NCI-H1417 (cell line): ENCODE data around the gene SZT2.

ENCODE experiments used
- DNase-seq, 3 experiments: peaks; one replicate each; lab custom pipeline; 2025; lab: John Stamatoyannopoulos, UW

SZT2 gene

DNA sequence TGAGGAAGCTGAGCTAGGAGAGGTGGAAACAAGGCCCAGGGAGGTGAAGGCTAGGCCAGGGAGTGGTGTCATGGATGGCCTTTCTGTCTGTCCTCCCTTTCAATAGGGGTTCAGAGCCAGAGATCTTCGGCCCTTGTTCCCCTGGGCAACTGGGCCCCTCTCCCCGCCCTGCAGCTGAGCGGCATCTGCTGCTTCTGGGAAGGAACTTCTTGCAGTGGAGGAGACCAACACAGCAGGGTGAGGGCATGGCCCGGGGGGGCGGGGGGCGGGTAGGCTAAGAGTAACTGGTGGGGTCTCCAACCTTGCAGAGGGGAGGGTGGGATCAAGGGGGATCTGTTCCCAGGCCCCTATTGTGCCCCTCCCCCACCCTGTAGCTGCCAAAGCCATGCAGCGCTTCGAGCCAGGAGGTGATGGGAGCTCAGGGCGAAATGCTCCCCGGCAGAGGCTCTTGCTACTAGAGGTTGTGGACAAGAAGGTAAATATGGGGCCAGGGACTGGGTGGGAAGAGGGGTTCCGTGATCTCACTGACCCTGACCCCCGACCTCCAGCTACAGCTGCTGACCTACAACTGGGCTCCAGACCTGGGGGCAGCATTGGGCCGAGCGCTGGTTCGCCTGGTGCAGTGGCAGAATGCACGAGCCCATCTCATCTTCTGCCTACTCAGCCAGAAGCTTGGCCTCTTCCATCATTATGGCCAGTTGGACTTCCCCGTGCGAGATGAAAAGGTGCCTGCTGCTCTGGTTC lies 52.4 kb downstream of the SZT2 start:
- no peak for DNase-seq

DNA sequence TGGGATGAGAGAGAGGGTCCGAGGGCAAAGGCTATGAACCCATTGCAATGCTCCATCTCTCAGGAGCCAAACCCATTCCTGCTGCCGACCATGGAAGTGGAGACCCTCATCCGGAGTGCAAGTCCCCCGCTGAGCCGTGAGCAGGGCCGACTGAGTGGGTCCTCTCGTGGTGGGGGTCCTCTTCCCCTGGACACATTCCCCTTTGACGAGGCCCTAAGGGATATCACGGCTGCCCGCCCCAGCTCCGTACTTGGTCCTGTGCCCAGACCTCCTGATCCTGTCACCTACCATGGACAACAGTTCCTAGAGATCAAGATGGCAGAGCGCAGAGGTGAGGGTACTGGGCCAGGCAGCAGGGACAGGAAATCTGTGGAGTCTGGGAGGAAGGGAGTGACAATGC lies 53.1 kb downstream of the SZT2 start:
- no peak for DNase-seq

DNA sequence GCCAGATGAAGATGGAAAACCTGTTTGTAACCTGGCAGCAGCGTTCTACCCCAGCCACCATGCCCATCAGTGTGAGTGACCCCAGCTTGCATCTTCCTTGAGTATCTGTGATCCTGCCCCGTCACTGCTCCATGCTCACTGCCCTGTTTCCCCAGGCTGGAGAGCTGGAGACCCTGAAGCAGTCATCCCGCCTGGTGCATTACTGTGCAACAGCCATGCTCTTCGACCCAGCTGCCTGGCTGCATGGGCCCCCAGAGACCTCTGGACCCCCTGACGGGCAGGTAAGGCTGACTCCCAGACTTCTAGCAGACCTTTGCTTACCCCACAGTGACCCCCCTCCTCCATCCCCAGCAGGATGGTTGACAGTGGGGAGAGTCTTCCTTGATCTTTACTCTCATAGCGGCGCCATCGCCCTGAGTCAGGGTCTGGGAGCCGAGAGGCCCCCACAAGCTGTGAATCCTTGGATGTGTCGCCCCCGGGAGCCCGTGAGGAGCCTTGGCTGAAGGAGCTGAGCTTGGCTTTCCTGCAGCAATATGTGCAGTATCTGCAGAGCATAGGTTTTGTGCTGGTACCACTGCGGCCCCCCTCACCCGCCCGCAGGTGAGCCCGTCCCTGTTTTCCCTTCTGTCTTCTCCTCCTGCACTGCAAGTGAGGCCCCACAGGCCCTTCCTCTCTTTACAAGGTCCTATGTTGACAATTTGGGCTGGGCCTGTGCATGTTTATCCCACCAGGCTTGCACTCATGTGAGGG lies 53.7 kb downstream of the SZT2 start:
- DNase-seq = no peak

DNA sequence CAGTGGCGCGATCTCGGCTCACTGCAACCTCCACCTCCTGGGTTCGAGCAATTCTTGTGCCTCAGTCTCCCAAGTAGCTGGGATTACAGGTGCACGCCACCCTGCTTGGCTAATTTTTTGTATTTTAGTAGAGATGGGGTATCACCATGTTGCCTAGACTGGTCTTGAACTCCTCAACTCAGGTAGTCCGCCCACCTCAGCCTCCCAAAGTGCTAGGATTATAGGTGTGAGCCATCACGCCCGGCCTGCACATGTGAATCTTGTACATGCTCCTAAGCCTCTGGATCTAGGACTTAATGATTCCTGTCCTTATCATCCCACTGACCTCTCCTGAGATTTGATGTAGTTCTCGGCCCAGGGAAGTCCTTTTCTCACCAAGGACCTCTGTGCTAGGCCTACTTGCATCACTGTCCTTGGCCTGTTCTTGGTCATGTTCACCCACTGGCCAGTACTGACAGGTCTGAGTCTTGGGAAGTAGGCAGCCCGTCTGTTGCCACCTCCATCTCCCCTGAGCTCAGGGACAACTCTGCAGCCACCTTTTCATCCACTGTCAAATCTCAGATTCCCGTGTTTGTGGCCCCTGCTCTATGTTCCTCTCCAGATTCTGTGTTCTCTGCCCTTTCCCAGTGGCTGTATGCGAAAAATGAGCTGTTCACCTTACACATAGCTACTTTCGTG lies 54.6 kb downstream of the SZT2 start:
- DNase-seq = no peak

DNA sequence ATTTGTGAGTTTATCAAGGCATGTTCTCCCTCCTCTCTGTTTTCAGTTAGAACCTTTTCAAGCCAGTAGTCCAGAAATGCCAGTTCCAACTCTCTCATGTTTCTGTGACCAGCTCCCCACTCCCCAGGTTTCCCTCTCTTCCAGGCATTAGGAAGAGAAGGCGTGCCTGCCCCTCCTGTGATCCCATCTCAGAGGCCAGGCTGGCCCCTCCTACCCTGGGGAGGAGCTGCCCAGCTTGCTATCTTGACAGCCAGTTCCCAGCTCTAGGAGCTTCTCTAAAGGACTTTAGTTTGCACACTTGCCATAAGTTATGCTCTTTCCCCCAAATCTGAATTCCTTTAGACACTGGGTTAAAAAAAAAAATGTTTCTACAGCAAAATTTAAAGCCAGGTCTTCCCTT lies 55.1 kb downstream of the SZT2 start:
- no peak for DNase-seq

DNA sequence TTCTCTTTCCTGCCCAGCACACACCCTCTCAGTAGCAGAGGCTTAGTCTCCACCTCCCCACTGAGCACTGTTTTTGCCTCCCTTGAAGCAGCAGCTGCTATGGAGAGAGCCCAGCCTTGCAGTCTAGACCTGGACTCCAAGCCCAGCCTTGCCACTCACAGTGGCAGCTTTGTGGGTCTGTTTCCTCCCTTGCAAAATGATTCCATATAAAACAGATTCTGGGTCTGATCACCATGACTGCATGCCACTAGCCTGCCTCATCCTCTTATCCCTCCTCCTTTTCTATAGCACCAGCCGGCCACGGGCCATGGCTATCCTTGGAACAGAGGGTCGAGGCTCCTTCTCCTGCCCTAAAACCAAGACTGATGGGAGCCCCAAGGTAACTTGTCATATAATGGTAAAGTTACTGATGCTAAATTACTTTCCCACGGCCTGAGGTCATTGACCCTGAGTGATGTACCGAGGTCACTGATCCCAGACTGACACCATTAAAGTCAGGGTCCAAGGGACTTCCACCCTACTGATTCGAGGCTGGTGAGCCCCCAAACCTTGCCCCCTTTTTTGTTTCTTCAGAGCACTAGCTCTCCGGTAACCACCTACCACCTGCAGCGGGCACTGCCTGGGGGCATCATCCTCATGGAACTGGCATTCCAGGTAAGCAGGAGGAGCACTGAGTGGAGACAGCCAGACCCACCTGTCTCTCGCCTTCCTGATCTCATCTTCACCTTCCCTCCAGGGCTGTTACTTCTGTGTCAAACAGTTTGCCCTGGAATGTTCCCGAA lies 56.1 kb downstream of the SZT2 start:
- no peak for DNase-seq

DNA sequence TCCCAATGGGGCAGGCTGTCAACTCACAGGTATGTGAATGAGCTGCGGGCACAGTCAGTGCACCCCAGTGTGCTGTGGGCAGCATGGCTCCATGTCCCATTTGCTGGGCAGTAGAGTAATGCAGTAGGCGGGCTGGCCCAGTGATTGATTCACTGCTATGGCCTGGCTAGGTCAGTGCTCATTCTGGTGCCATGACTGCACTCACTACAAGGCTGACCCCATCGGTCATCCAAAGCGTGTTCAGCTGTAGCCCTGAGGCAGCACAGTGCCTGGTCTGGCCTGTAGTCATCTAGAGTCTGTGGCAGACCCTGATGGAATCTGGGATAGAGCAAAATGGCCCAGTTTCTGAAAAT lies 56.7 kb downstream of the SZT2 start:
- DNase-seq = no peak

DNA sequence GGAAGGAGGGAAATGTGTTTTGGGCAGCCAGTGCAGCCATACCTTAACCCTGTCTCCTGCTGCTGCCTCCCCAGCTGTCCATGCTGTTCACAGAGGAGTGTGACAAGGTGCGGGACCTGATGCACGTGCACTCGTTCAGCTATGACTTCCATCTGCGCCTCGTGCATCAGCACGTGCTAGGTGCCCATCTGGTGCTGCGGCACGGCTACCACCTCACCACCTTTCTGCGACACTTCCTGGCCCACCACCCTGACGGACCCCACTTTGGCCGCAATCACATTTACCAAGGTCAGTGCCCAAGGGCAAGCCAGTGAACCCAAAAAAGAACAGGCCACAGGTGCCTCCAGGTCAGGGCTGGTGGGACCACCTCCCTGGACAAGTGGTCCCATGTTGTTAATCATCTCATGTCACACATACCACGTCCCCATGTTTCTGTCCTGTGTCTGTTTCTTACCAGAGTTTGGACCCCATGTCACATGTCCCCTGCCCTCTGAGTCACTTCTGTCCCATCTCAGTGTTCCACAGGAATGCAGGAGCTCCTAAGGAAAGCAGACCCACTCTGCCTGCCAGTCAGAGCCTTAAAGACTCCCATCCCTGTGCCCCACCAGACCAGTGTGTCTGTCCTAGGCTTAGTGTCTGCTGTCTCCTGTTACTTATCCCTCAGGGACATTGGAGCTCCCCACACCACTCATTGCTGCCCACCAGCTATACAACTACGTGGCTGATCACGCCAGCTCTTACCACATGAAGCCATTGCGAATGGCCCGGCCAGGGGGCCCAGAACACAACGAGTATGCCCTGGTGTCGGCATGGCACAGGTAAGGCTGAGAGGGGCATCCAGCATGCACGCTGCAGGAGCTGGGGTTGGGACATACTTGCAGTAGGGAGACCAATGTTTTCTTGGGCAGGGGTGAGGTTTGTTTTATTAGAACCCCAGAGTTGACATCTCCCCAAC lies 57.5 kb downstream of the SZT2 start:
- DNase-seq = no peak

DNA sequence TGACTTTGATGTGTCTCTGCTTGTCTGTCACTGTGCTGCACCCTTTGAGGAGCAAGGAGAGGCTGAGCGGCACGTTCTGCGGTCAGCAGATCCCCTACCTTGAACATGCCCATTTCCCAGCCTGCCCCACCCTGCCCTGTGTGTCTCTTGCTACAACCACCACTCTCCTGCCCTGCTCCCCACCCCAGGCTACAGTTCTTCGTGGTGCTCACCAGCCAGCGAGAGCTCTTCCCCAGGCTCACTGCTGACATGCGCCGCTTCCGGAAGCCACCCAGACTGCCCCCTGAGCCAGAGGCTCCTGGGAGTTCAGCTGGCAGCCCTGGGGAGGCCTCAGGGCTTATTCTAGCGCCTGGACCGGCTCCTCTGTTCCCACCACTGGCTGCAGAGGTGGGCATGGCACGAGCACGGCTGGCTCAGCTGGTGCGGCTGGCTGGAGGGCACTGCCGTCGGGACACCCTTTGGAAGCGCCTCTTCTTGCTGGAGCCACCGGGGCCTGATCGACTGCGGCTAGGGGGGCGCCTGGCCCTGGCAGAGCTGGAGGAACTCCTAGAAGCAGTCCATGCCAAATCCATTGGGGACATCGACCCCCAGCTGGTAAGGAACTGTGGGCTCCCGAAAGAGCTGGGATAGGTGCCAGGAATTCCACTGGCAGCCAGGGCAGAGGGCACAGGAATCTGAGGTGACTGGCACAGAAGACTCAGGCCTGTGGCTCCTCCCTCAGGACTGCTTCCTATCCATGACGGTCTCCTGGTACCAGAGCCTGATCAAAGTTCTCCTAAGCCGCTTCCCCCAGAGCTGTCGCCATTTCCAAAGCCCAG lies 58.4 kb downstream of the SZT2 start:
- no peak for DNase-seq

DNA sequence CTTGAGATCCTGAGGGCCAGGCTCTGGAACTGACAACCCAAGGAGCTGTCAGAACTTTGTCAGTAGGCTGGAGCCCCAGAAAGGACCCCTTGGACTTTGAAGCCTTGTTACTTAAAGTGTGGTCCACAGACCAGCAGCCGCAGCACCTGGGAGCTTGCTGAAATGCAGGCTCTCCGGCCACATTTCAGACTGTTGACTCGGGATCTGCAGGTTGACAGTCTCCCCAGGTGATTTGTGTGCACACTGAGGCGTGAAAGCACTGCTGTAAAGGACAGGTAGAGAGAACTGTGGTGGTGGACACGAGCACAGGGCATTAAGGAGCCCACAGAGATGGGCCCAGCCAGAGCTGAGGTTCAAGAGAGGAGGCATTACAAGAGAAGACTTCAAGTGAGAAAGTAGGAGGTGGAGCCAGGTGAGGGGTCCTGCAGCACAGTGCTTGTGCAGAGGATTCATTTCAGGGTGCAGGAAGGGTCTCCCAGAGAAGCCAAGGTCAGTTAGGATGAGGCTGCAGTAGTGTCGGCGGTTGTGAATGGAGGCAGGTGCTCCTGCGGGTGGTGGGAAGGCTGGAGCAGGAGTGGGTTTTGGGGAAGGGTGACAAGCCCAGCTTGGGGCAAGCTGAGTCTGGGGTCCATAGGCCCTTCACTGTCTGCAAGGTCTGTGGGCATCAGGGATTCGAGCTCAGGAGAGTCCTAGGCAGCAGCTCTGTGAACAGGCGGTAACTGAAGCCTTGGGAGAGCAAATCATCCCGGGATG lies 59.4 kb downstream of the SZT2 start:
- DNase-seq = no peak

DNA sequence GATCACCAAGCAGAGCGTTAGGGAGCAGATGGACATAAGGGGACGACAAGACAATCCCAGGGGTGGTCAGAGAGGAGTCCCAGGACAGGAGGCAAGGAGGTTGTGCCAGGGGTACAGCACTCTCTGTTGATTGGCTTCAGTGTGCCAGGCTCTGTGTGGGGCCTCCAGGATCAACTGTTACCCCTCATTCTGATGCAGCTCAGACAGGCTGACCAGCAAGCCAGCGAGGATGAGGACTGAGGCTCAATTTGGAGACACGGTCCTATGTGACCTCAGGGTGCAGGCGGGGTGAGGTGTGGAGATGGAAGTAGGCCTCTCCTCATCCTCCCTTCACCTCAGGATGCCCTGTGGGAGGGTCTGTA lies 60.0 kb downstream of the SZT2 start:
- no peak for DNase-seq

DNA sequence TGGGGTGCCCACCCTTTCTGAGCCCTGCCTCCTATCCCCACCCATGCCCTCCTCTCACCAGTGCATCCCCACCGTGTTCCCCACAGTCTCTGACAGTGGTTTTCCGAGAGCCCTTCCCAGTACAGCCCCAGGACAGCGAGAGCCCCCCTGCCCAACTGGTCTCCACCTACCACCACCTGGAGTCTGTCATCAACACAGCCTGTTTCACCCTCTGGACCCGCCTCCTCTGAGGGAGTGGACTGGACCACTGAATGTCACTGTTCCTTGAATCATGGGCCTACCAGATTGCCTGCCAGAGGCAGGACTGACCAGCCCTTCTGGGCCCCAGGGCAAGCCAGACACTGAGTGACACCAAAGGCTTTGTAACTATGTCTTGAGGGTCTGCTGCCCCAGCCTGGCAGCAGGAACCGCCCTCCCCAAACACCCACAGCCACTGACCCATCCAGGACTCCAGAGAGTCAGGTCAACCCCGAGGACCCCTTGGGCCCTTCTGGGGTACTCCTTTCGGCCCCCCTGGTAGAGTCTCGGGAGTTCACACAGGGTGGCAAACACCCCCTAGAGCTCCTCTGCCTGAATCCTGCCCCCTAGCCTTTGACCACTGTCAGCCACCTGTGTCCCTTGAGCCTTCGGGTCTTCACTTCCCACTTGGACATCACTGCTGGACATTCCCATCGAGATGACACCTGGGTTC lies 60.7 kb downstream of the SZT2 start:
- no peak for DNase-seq

DNA sequence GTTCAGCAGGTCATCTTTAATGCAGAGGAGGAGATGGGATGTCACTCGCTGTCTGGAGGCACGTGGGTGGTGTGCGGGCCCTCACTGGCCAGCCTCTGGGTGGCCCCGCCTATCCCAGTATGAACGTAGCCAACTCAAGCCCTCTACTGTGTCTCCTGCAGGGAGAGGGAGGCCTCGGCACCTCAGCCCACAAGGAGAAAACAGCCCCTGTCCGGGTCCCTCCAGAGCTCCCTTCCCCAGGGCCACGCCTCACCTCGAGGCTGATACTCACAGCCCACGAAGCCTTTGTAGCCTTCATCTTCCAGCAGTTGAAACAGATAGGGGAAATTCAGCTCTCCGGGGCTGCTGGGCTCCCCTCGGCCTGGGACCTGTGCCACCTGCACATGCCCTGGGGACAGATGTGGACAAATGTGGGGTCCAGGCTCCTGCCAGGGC lies 61.5 kb downstream of the SZT2 start:
- no peak for DNase-seq

DNA sequence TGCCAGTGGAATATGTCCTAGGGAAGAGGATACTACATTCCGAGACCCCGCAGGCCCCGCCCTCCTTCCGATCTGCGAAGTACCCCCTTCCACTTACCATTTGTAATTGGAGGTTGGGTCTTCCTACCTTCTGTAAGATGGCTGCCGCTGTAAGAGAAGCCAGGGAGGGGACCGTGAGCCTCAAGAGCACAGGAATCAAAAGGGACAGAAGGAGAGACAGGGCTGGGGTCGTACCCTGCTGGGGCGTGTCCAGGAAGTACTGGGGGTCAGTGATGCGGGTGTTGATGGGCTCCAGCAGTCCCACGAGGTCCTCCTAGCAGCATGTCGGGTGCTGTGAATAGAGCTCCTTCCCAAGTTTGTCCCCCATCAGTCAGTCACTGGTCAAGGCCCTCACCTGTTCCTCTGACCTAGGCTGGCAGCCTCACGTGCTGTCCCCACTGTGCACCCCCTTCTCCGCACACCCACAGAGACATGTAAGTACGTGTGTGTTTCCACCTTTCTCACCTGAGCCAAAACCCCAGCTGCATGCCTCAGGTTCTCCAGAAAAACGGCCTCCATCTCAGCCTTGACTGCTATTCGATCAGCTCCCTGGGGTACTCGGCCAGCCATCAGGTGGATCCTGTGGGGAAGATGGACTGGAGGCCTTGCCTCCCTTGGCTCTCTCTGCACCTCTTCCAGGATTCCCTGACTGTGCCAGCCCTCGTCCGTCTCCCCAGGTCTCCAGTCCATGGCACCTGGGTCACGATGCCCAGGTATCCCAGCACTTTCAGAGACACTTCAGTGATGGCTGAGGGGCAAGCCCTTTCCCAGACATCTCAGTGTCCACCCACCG lies 62.2 kb downstream of the SZT2 start:
- no peak for DNase-seq

DNA sequence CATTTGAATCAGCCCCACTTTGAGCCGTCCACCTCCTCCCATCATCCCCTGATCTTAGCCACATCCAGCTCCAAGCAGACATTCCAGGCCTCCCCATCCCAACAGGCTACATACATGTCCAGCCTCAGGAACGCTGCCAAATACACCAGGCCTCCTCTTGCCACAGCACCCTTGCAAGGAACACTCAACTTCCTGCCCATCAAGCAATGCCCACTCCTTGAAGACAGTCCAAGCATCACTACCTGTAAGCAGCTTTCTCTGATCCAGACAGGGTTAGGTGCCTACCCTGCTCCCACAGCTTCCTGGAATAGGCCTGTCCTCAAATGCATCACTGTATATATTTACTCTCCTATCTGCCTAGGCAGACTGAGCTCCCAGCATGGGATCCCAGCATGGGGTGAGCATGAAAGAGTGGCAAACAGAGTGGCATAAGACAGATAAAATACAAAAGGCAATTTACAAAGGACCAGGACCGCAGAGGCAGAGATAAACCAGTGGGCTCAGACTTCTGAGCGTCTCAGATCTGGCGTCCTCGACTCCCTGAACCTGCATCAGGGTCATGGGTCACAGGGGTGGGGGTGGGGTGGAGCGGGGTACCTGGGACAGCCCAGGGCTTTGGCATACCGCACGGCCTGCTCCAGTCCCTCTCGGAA lies 63.2 kb downstream of the SZT2 start:
- DNase-seq = peak; percentile 19 to 87 (median 83)

DNA sequence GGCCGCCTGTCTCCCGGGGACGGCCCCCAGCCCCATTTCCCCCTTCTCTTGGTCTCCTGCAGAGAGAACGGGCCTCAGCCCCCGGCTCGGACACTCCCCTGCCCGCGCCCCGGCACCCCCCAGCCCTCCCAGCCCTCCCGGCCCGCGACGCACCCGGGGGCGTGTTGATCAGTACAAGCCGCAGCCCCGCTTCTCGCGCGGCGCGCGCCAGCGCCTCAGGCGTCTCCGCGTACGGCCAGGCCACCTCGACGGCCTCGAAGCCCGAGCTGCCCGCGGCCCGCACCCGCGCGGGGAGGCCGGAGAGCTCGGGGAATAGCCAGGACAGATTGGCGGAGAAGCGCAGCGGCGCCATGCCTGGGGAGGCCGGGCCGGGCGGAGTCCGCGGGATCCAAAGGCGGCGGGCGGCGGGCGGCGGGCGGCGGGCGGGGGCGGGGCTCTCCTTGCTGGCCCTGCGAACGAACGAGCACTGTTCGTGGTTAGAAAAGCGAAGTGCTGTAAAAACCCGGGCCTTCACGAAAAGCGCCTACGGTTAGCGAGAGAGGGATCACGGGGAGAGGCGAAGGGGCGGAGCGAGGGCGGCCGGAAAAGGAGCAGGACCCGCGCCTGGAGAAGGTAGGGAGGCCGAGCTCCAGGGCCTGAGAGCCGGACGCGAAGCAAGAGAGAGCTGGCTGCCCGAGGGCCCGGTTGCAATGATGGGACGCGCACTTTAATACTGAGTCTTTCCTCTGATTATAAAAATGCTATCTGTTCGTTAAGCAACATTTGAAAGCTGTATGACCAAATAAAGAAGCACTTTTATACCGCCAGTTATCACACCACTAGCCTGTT lies 64.0 kb downstream of the SZT2 start, which contains the start of gene HYI:
HYI (minus strand) TSS at position 490 of the 828 bp plus-strand sequence; CDS start at position 352, 138 bp downstream.
- peak; percentile 75 to 91 (median 85) for DNase-seq
